BJ (cell line): ENCODE data around the gene PARL. TPM values are rescaled to one million over a fixed set of nuclear protein-coding genes. Genes with fewer than 3 reads are reported as not detected.

Experiments
- CTCF ChIA-PET: fragments of 350-600 bp; formaldehyde crosslinking; extraction: SDS; loops from one replicate; lab custom pipeline; 2021; ENCODE audit warnings: antibody characterized with exemption, inconsistent platforms; lab: Yijun Ruan, JAX
- POLR2A ChIA-PET: fragments of 300-600 bp; sonication (Branson Sonifier 250); formaldehyde crosslinking; extraction: SDS; loops from one replicate; lab custom pipeline; 2021; ENCODE audit warnings: antibody characterized with exemption; lab: Charles Lee
- DNase-seq: peaks from one replicate; pipeline ENCODE4 v3.0.0-alpha.2; 2011; ENCODE audit warnings: low read depth
- H3K27me3 ChIP-seq: 2 replicates; pipeline ENCODE4 v1.6.0; 2011; ENCODE audit warnings: low read length; ENCODE audit not compliant: control insufficient read depth, insufficient read depth
- H3K36me3 ChIP-seq: 2 replicates; pipeline ENCODE4 v1.5.1; 2011; ENCODE audit warnings: low read length; ENCODE audit not compliant: control insufficient read depth, insufficient read depth
- H3K4me3 ChIP-seq: 2 replicates; pipeline ENCODE4 v1.5.1; 2011; ENCODE audit warnings: low read depth, mild to moderate bottlenecking, control low read depth, low read length
- CTCF ChIP-seq: IDR thresholded peaks from 2 replicates; pipeline ENCODE4 v1.5.1; 2011; ENCODE audit warnings: low read depth, mild to moderate bottlenecking, control low read depth, inconsistent platforms, low read length, moderate library complexity; ENCODE audit not compliant: insufficient read depth
- polyA plus RNA-seq: library from polyadenylated mRNA; depleted of rRNA; stranded (reverse); fragments of >200 nt; gene quantifications from 2 replicates; pipeline ENCODE4 v1.2.3, GENCODE V29; 2011

Gene PARL
- polyA plus RNA-seq, 1 experiment = 33.3 TPM

- CTCF ChIA-PET = interaction anchor here (1.3 to 1.8 kb wide), 2 partner anchors 9 to 18 kb away, joined by 3 to 8 read pairs; no protein-coding TSS in a partner anchor
- no peak for TF ChIP-seq CTCF
- no peaks in the 10 kb centered on the region for H3K36me3 ChIP-seq
- no peak for DNase-seq
- no peak overlapping the region for H3K4me3 ChIP-seq
- POLR2A ChIA-PET = no interaction called here
- H3K27me3 ChIP-seq = no peaks in the 10 kb centered on the region
Observed at GRCh38 chr3:183918178-183918577, 33.5 kb upstream of the PARL start.

DNA sequence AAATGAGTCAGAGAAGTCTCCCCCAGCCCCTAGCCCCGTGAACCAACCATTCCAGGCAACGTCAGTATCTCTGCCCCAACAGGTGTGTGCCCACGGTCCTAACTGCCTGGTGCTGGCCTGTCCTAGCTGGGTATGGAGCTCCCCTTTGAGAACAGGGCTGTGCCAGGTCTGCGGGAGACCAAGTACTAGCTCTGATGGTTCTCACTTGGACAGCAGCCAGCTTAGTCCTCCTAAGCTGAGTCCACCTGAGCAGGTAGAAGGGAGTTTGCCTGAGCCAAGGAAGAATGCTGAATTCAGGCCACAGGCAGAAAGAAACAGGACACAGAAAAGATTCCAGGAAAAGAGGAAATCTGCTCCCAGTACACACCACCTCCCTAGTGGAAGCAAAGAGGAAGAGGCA lies 33.1 kb upstream of the PARL start:
- Histone ChIP-seq H3K27me3 (no peaks in the 10 kb centered on the region), H3K4me3 (no peak overlapping the region), H3K36me3 (no peaks in the 10 kb centered on the region)
- TF ChIP-seq CTCF = no peak
- ChIA-PET CTCF (interaction anchor here (1.3 to 1.8 kb wide), 2 partner anchors 10 to 17 kb away, joined by 3 to 8 read pairs; no protein-coding TSS in a partner anchor), POLR2A (no interaction called here)
- no peak for DNase-seq

GRCh38 chr3:183914856-183915255 lies 30.2 kb upstream of the PARL start:
- ChIA-PET POLR2A (no interaction called here), CTCF (interaction anchor here (0.5 to 1.5 kb wide), 2 partner anchors 19 to 208 kb away, joined by 3 to 5 read pairs; no protein-coding TSS in a partner anchor)
- H3K36me3 ChIP-seq = no peaks in the 10 kb centered on the region
- TF ChIP-seq CTCF = no peak
- DNase-seq = no peak
- H3K27me3 ChIP-seq = peaks cover 7% of the 10 kb centered on the region
- no peak overlapping the region for H3K4me3 ChIP-seq

GRCh38 chr3:183913580-183913920 lies 28.9 kb upstream of the PARL start:
- no peak overlapping the region for H3K4me3 ChIP-seq
- no peak for TF ChIP-seq CTCF
- H3K36me3 ChIP-seq = no peaks in the 10 kb centered on the region
- H3K27me3 ChIP-seq = peaks cover 7% of the 10 kb centered on the region
- DNase-seq = no peak
- POLR2A ChIA-PET = no interaction called here
- CTCF ChIA-PET = interaction anchor here (1.1 to 1.4 kb wide), 3 partner anchors 9 to 18 kb away, joined by 3 to 4 read pairs (median 3); no protein-coding TSS in a partner anchor

- no peak for TF ChIP-seq CTCF
- POLR2A ChIA-PET = no interaction called here
- CTCF ChIA-PET = interaction anchor here (1.1 to 1.4 kb wide), 3 partner anchors 9 to 18 kb away, joined by 3 to 4 read pairs (median 3); no protein-coding TSS in a partner anchor
Observed at GRCh38 chr3:183912895-183913579, 28.4 kb upstream of the PARL start.

More at GRCh38 chr3:183912895-183913579, 28.4 kb upstream of the PARL start:
- DNase-seq = no peak
- Histone ChIP-seq H3K4me3 (no peak overlapping the region), H3K27me3 (peaks cover 7% of the 10 kb centered on the region), H3K36me3 (no peaks in the 10 kb centered on the region)
